ENCODE measurements around the gene ANKMY2. TPM values are rescaled to one million over a fixed set of nuclear protein-coding genes. Genes with fewer than 3 reads are reported as not detected.
A peak's percentile ranks its signal among the peaks of the same experiment; 100 is the strongest.
"Not testable (repeated sequence)": the region's sequence is repeated elsewhere in the genome, so short reads cannot be mapped to it uniquely, and the experiment has no call there.

The ANKMY2 gene
- total RNA-seq = 96.6 TPM

DNA sequence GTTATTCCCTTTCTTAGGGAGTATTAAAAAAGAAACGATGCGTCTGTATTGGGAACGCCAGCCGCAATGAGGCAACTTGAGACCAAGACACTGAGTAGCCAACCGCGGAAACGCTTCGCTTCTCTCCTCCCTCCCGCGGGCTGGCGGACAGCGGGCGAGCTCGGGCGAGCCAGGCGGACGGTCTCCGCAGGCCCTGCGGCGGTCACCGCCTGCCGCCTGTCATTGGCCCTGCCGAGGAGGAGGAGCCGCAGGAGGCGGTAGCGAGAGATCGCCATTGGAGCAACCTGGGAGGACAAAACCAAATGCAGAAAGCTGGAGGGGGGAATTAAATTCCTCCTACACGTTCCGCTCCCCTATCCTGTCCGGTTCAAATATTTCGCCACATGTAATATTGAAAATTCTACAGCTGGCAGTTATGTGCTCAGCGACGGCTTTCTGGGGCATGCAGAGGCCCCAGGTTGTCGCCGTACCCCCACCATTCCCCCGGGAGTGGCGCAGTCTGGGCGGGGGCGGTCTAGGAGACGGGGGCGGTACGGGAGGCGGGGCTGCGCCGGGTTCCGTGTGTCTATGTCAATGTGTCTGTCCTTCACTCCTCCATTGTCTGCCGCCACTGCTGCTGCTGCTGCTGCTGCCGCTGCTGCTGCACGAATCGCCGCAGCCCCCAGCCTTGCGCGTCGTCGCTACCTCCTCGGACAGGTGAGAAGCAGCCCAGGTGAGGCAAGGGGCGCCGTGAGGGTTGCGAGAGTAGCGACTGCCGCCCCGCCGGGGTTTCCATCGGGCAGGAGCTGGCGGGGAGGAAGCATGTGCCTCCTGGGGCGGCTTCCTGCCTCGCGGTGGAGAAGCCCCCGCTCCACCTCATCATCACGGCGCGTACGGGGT, at the start of gene ANKMY2, which contains the start of gene BZW2:
Gene ANKMY2, minus strand, starts transcription at position 162 of the 879 bp plus-strand sequence. CDS start 181 bp downstream, outside the sequence.
Gene BZW2, plus strand, starts transcription at position 589 of the 879 bp plus-strand sequence. CDS start 19,263 bp downstream, outside the sequence.
- FAIRE-seq (no peak), DNase-seq (ENCODE audit: low spot score in 2 of 2) (peak; percentile 92 to 94)

- FAIRE-seq (no peak), DNase-seq (ENCODE audit: low spot score in 2 of 2) (no peak)
Measured at GRCh38 chr7:16694806-16695205, 49.3 kb upstream of the ANKMY2 start.

GRCh38 chr7:16693601-16694318, 48.2 kb upstream of the ANKMY2 start:
- DNase-seq (ENCODE audit: low spot score in 2 of 2) (no peak), FAIRE-seq (no peak)

DNA sequence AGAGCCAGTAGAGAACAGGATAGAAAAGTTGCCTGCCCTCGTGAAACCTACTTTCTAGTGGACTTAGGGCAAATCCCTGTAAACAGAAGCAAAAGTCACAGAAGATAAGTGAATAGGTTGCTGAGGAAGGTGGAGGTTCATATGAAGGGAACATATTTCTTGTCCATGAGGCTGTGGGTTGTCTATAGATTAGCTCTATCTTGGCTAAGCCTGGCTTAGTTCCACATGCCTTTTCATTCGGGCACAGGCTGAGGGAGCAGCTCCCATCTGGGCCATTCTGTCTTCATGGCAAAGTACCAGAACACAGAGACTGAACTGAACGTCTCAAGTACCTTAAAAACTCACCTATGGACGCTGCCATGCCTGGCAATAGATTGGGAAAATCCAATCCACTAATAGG, 45.7 kb upstream of the ANKMY2 start:
- DNase-seq (ENCODE audit: low spot score in 2 of 2) (no peak), FAIRE-seq (no peak)

GRCh38 chr7:16688249-16688648, 42.7 kb upstream of the ANKMY2 start:
- FAIRE-seq (no peak), DNase-seq (ENCODE audit: low spot score in 2 of 2) (no peak)

GRCh38 chr7:16685535-16685934, 40.0 kb upstream of the ANKMY2 start:
- FAIRE-seq (no peak), DNase-seq (ENCODE audit: low spot score in 2 of 2) (no peak)

- no peak for FAIRE-seq
- no peak for DNase-seq (ENCODE audit: low spot score in 2 of 2)
Measured at GRCh38 chr7:16684935-16685334, 39.4 kb upstream of the ANKMY2 start.

DNA sequence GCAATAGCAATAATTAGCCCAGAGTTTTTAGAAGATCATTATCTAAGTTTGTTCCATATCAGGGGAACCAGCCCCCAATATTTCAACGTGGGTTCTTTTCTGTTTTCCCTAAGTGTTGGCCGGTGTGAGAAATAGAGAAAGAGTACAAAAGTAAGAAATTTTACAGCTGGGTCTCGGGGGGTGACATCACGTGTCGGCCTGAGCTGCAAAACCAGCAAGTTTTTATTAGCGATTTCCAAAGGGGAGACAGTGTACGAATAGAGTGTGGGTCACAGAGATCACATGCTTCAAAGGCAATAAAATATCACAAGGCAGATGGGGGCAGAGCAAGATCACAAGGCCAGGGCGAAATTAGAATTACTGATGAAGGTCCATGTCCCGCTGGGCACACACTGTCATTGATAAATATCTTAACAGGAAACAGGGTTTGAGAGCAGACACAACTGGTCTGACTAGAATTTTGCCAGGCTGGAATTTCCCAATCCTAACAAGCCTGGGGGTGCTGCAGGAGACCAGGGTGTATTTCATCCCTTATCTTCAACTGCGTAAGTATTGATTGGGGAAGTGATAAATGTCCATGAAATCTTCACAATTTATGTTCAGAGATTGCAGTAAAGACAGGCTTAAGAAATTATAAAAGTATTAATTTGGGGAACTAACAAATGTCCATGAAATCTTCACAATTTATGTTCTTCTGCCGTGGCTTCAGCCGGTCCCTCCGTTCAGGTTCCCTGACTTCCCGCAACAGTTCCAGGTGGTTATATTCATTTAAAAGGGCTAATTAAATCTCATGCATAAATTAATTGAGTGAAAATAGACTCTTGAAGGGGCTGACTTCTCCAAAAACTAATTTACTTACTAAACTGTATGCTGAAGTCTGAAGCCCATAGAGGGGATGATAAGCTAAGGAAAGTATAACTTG, 33.4 kb upstream of the ANKMY2 start:
- not testable (repeated sequence) for FAIRE-seq; DNase-seq (ENCODE audit: low spot score in 2 of 2)

DNA sequence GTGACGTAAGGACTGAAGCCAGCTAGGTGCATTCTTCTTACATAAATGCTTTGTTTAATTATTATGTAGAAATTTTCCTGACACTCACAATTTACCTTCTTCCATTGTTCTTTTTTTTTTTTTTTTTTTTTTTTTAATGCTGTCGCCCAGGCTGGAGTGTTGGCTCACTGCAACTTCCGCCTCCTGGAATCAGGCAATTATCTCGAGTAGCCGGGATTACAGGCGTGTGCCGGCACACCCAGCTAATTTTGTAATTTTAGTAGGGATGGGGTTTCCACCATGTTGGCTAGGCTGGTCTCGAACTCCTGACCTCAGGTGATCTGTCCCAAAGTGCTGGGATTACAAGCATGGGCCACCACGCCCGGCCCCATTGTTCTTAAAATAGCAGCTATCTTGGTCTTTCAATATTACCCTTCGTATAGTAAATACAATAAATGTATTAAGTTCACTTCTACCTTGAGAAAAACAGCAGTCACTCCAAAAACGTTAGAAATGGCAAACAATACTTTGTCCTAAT, 32.5 kb upstream of the ANKMY2 start:
- FAIRE-seq = no peak
- no peak for DNase-seq (ENCODE audit: low spot score in 2 of 2)

GRCh38 chr7:16675277-16675676, 29.7 kb upstream of the ANKMY2 start:
- DNase-seq (ENCODE audit: low spot score in 2 of 2) (no peak), FAIRE-seq (no peak)

DNA sequence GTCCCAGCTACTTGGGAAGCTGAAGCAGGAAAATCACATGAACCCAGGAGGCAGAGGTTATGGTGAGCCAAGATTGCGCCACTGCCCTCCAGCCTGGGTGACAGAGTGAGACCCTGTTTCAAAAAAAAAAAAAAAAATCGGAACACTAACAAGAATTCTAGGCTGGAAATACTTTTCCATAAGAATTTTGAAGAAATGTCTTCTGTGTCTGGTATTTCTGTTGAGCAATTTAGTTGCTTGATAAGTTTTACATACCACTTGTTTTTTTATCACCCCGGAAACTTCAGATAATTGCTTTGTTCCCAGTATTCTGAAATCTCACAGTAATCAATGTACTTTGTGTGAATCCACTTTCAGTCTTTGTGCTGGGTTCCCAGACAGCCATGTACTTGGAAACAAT, 26.3 kb upstream of the ANKMY2 start:
- FAIRE-seq = no peak
- no peak for DNase-seq (ENCODE audit: low spot score in 2 of 2)

DNA sequence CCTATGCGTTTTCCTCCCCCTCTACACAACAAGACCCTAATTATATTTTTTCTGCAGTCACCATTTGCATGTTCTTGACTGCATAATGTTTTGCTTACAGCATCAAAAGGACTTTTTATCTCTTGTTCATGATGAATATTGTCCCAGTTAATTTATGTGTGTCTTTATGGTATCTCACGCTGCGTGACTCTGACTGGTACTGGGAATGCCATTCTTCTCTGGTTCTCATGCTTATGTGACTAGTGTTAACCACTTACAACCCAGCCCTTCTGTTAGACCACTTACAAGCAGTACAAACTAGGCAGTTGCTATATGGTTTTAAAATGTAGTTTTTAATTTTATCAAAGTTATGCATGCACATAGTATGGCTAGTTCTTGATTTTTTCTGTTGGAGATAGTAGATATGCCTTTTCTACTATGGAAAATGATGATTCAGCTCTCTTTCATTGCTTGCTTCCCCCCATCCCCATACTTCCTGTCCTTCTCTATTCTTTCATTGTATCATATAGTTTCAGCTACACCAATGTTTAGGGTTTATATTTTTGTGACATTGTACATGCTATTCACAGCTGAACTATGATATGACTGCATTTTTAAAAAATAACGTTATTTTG, 25.3 kb upstream of the ANKMY2 start:
- DNase-seq (ENCODE audit: low spot score in 2 of 2) (no peak), FAIRE-seq (no peak)

GRCh38 chr7:16670021-16670420, 24.5 kb upstream of the ANKMY2 start:
- no peak for FAIRE-seq
- no peak for DNase-seq (ENCODE audit: low spot score in 2 of 2)

GRCh38 chr7:16669581-16669980, 24.0 kb upstream of the ANKMY2 start:
- DNase-seq (ENCODE audit: low spot score in 2 of 2) (peak in 1 of 2 donors; percentile 16), FAIRE-seq (no peak)

DNA sequence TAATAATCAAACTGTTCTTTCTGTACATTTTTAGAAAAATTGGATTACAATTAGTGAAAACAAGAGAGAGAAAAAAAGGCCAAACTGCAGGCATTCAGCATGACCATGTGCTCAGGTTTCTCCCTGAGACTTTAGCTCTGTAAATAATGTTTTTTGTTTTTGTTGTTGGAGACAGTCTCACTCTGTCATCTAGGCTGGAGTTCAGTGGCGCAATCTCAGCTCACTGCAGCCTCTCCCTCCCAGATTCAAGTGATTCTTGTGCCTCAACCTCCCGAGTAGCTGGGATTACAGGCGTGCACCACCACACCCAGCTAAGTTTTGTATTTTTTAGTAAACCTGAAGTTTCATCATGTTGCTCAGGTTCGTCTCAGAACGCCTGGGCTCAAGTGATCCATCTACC, 23.4 kb upstream of the ANKMY2 start:
- no peak for FAIRE-seq
- DNase-seq (ENCODE audit: low spot score in 2 of 2) = no peak

GRCh38 chr7:16668049-16668858, 22.7 kb upstream of the ANKMY2 start:
- no peak for DNase-seq (ENCODE audit: low spot score in 2 of 2)
- FAIRE-seq = no peak

DNA sequence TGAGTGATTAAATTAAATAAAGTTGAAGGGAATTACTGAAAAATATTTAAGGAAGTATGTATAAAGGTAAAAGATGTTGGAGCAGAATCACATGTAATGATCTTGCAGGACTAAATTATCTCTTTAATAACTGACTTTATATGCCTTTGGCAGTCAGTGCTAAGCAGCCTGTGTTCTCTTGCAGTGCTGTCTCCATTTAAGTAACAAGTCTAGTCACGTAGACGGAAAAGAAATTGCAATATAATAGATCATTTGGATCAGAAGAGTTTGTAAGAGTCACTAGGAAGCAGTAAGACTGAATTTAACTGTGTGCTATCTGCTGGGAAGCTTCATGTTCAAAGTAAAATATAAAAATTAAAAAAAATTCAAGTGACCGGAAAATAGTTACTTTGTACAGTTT, 21.8 kb upstream of the ANKMY2 start:
- DNase-seq (ENCODE audit: low spot score in 2 of 2) (no peak), FAIRE-seq (no peak)

- FAIRE-seq = no peak
- DNase-seq (ENCODE audit: low spot score in 2 of 2) = no peak
Measured at GRCh38 chr7:16661924-16662323, 16.4 kb upstream of the ANKMY2 start.

Measured in frontal cortex (tissue), 4 donors.